GM13976 (cell line): ENCODE measurements around the gene POP4.

Source experiments
- DNase-seq: peaks from one replicate; pipeline ENCODE4 v3.0.0; 2012; ENCODE audit warnings: low spot score
- CTCF ChIP-seq: IDR thresholded peaks from 2 replicates; pipeline ENCODE4 v1.5.1; 2012; ENCODE audit warnings: borderline replicate concordance, mild to moderate bottlenecking; ENCODE audit not compliant: insufficient read depth; ENCODE audit errors: extremely low read depth, missing control alignments, control extremely low read depth
- in situ Hi-C: fragments of 300-500 bp; cut with MboI; formaldehyde crosslinking; loops from one replicate; pipeline ENCODE4 v1.12.0; 2022; ENCODE audit warnings: low sequenced_read_pairs, mixed read lengths, inconsistent platforms; ENCODE audit not compliant: unreplicated experiment

Gene POP4

DNA sequence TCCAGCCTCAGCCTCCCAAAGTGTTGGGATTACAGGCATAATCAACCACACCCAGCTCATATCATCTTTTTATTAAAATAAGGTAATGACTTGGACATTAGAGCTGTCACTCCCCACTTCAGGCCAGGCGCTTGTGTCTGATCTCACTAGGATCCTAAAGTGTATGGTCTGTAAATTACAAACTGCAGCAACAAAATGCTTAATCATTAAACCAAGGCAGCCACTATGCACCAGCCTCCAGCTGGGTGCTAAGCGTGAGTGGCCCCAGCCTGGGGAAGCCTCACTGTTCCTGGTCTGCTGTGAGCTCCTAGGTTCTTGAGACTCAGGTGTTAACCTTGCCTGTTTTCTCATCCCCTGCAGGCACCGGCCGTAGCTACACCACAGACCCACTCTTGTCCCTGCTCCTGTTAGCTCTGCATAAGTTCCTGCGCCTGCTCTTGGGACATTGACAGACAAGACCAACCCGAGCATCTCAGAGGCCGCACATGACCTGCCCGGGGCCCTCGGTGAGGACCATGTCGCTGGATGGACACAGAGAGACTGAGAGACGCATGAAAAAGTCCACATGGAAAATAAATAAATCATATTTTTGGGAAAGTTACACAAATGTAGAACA is 42.5 kb upstream of the POP4 start:
- in situ Hi-C loops: no loop called here
- no peak for DNase-seq
- TF ChIP-seq CTCF: no peak

DNA sequence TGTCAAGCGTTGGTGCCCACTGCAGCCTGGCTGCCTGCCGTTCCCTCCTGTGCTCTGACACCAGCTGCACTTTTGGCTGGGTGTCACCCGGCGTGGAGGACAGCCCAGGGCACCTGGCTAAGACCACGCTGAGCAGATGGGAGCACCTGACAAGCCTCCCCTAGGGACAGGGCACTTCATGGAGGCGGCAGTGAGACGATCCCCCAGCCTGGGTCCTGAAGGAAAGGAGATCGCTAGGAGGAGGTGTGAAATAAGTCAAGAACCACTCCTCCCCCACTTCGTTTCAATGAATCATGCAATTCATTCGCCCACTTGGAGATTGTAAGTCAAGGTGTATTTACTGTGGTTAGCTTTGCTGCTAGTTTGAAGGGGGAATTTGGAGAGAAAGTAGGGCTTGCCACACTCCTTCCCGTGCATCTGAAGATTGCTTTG is 41.5 kb upstream of the POP4 start:
- TF ChIP-seq CTCF: no peak
- no peak for DNase-seq
- in situ Hi-C loops: no loop called here

DNA sequence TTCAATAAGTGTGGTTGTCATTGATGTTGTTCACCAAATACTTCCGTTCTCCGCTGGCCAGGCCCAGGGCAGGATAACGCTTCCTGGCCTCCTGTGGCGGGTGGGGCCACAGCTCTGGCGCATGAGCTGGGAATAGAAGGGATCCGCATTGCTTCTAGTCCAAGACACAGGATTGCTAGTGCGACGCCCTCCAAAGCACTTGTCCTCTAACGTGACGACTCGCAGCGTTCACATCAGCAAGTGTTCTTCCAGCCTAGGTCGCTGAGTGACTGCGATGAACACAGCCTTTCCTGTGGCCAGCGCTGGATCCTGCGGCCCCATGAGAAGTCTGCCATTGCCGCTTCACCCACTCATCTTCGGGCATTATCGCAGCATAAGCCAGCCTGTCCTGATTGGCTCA is 40.9 kb upstream of the POP4 start:
- in situ Hi-C loops: no loop called here
- TF ChIP-seq CTCF: no peak
- no peak for DNase-seq

- no peak for TF ChIP-seq CTCF
- DNase-seq: no peak
- in situ Hi-C loops: no loop called here
These were observed 39.5 kb upstream of the POP4 start for GRCh38 chr19:29566496-29567054.

GRCh38 chr19:29567366-29567915 is 38.6 kb upstream of the POP4 start:
- DNase-seq: no peak
- TF ChIP-seq CTCF: no peak
- in situ Hi-C loops: no loop called here

DNA sequence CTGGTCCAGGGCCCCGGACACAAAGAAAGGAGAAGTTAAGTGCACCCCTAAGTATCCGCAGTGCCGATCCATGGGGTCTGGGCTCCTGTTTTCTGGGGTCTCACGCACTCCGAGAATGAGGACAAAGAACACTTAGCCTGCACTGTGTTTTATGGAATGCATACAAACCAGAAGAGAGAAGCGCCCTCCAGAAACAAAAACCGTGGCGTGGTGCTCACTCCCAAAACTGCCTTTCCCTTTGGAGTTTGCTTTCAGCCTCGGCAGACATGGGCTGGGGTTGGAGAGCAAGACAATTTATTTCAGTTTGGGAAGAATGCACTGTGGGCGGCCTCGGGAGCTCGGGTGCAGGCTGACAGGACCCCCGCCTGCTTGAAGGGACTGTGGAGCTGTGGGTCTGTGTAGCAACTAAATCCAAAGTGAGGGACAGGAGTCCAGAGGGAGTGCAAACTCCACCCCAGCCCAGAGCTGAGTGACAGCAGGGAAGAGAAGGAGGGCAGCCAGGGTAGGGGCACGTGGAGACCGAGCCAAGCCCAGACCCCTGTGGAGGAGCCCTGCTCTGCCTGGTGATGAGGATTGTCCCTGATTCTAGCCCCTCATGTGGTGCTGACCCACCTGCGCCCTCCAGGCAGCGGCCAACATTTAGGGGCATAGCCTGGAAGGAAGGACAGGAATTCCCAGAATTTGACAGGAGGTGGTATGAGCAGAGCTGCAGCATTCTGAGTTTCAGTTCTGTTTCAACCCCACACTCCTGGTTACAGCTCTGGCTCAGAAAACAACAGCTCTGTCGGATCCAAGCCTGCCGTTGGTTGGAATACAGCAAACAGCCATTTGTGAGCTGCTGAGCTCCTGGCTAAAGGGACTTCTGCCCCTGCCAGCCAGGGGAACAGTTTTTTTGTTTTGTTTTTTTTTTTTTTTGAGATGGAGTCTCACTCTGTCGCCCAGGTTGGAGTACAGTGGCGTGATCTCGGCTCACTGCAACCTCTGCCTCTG is 37.8 kb upstream of the POP4 start:
- no peak for TF ChIP-seq CTCF
- no peak for DNase-seq
- in situ Hi-C loops: no loop called here
